K562 (cell line): ENCODE data around the gene TMEM187. TPM values are rescaled to one million over a fixed set of nuclear protein-coding genes. Genes with fewer than 3 reads are reported as not detected.

ENCODE experiments used
- CREM ChIP-seq: IDR thresholded peaks from 2 replicates; pipeline ENCODE4 v1.6.1; 2014; ENCODE audit warnings: antibody characterized with exemption, low read depth
- MYNN ChIP-seq, 2 experiments: sonication (generic); formaldehyde crosslinking in 1 of 2; IDR thresholded peaks; 2 replicates each; pipeline versions ENCODE4 v1.5.0 to v1.6.1; 2016 to 2020; ENCODE audit warnings: antibody characterized with exemption in 1 of 2, missing genetic modification reagents in 1 of 2
- PATZ1 ChIP-seq: fragments of 250-450 bp; sonication (Bioruptor Pico); IDR thresholded peaks from 2 replicates; pipeline ENCODE4 v1.5.0; 2020; ENCODE audit warnings: mild to moderate bottlenecking, borderline replicate concordance
- SMARCE1 ChIP-seq: fragments of 450-650 bp; IDR thresholded peaks from 2 replicates; pipeline ENCODE4 v1.7.1; 2016; ENCODE audit warnings: mild to moderate bottlenecking
- TARDBP ChIP-seq: fragments of 450-650 bp; IDR thresholded peaks from 2 replicates; pipeline ENCODE4 v1.6.1; 2016
- UBTF ChIP-seq, 2 experiments: IDR thresholded peaks; 2 replicates each; pipeline ENCODE4 v1.6.1; 2012; ENCODE audit warnings: improper control_type of control experiment in 2 of 2, low read depth in 2 of 2, low read length in 2 of 2, borderline replicate concordance in 1 of 2
- USF2 ChIP-seq: sonication (generic); formaldehyde crosslinking; IDR thresholded peaks from 2 replicates; pipeline ENCODE4 v1.5.0; 2020; ENCODE audit warnings: missing genetic modification reagents
- ZNF175 ChIP-seq: fragments of 200-800 bp; sonication (Bioruptor generic); IDR thresholded peaks from 2 replicates; pipeline ENCODE4 v1.6.1; 2016; ENCODE audit warnings: low read depth, mild to moderate bottlenecking, missing genetic modification characterization, missing compliant biosample characterization
- ZNF408 ChIP-seq: fragments of 250-450 bp; sonication (Bioruptor Pico); IDR thresholded peaks from 2 replicates; pipeline ENCODE4 v1.4.0; 2020; ENCODE audit warnings: low read depth, mild to moderate bottlenecking, moderate library complexity
- ZNF707 ChIP-seq: fragments of 250-450 bp; sonication (Bioruptor Pico); conservative IDR thresholded peaks from 2 replicates; pipeline ENCODE4 v1.8.0; 2022; ENCODE audit warnings: inconsistent platforms, mild to moderate bottlenecking, moderate library complexity
- ZNF785 ChIP-seq: fragments of 250-450 bp; sonication (Bioruptor Pico); IDR thresholded peaks from 2 replicates; pipeline ENCODE4 v1.4.0; 2020; ENCODE audit warnings: mild to moderate bottlenecking
- polyA plus RNA-seq, 8 experiments: library from polyadenylated mRNA; depleted of rRNA in 4 of 8; stranded (reverse) in 5 of 8; unstranded in 3 of 8; fragments of >200 nt; fragmentation: Nextera tagmentation in 2 of 8; fragmentation: Illumina TruSeq in 1 of 8; extraction: Ambion mirVana in 2 of 8; extraction: Trizol in 1 of 8; gene quantifications; 2 replicates each; pipeline versions ENCODE4 v1.2.1 to v1.2.3, GENCODE V29; 2011 to 2014; ENCODE audit warnings: inconsistent platforms in 1 of 8, missing spikeins in 1 of 8
- total RNA-seq, 7 experiments: library from RNA; depleted of rRNA in 6 of 7; stranded (reverse); fragments of >200 nt in 6 of 7; fragmentation: Illumina TruSeq in 2 of 7; extraction: Trizol in 2 of 7; gene quantifications; 2 replicates each; pipeline versions ENCODE4 v1.2.1 to v1.2.3, GENCODE V29; 2011 to 2021; ENCODE audit warnings: low replicate concordance in 1 of 7
- TF ChIP-seq, protein P1 (sequence below): sonication (generic); formaldehyde crosslinking; IDR thresholded peaks from 2 replicates; pipeline ENCODE4 v1.8.0; 2022; ENCODE audit warnings: missing genetic modification reagents, mild to moderate bottlenecking, moderate library complexity, borderline replicate concordance
- TF ChIP-seq, protein P2 (sequence below): sonication (generic); formaldehyde crosslinking; IDR thresholded peaks from 2 replicates; pipeline ENCODE4 v1.8.0; 2023; ENCODE audit warnings: mild to moderate bottlenecking, missing genetic modification reagents

Gene TMEM187
- total and polyA plus RNA-seq, 9 of the 15 experiments (the other 6 are each of a cell fraction or from before 2014, with no cell fraction given) = 0.13 to 6.4 (median 1.6) TPM

DNA sequence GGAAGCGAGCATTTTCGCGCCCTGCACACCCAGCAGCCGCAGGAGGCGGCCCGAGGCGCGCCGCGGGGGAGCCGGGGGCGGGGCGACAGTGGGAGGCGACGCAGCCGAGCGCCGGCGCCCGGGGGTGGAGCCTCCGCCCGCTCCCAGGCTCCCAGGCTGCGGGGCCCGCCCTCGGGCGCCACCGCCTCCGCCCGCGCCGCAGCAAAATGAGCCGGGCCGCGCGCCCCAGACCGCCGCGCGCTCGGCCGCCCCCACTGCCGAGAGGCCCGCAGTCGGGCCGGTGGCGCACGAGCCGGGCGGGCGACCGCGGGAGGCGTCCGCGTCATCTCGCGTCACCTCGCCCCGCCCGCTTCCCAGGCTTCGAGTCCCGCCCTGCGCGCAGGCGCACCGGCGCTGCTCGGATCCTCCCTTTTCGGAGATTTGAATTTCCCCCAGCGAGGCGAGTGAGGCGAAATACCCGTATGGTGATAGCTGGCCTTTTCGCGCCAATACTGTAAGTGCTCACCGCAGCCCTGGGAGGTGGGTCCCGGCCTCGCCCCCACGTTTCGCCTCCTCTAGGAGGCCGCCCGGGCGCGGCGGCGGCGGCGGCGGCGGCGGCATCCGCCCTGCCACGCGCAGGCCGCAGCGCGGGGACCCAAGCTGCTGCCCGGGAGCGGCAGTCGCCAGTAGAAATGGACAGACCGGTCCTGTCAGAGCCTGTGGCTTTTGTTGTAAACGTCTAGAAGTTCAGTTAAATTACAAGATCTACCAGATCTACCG, at the start of gene TMEM187 (continued):
- no peak for TF ChIP-seq TARDBP
- TF ChIP-seq, protein P1, sequence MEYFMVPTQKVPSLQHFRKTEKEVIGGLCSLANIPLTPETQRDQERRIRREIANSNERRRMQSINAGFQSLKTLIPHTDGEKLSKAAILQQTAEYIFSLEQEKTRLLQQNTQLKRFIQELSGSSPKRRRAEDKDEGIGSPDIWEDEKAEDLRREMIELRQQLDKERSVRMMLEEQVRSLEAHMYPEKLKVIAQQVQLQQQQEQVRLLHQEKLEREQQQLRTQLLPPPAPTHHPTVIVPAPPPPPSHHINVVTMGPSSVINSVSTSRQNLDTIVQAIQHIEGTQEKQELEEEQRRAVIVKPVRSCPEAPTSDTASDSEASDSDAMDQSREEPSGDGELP = no peak
- TF ChIP-seq, protein P2, sequence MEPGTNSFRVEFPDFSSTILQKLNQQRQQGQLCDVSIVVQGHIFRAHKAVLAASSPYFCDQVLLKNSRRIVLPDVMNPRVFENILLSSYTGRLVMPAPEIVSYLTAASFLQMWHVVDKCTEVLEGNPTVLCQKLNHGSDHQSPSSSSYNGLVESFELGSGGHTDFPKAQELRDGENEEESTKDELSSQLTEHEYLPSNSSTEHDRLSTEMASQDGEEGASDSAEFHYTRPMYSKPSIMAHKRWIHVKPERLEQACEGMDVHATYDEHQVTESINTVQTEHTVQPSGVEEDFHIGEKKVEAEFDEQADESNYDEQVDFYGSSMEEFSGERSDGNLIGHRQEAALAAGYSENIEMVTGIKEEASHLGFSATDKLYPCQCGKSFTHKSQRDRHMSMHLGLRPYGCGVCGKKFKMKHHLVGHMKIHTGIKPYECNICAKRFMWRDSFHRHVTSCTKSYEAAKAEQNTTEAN (CRISPR knock-in tag) = no peak
- no peak for TF ChIP-seq PATZ1 (CRISPR knock-in tag)
- no peak for TF ChIP-seq MYNN (IDR thresholded peaks at IDR 0.05)
- TF ChIP-seq MYNN (CRISPR knock-in tag; IDR thresholded peaks at IDR 0.05) = no peak
- TF ChIP-seq ZNF785 = no peak
- TF ChIP-seq UBTF (IDR thresholded peaks at IDR 0.05; ENCODE audit: borderline replicate concordance in 1 of 2, low read depth in 2 of 2, low read length in 2 of 2) = no peak; a peak in 1 of 4 replicates
- TF ChIP-seq USF2 = no peak
- TF ChIP-seq ZNF408 (CRISPR knock-in tag) = no peak
- TF ChIP-seq ZNF707 (CRISPR knock-in tag) = no peak
- TF ChIP-seq CREM = peak; percentile 80
- no peak for TF ChIP-seq SMARCE1
- no peak for TF ChIP-seq ZNF175 (CRISPR knock-in tag)
